Skeletal muscle satellite cell (primary cell): ENCODE measurements around the gene TTF2.

Experiments used
- H3K27me3 ChIP-seq: 2 replicates; pipeline ENCODE4 v1.7.0; 2013; ENCODE audit warnings: low read length; ENCODE audit not compliant: control insufficient read depth, insufficient read depth
- H3K36me3 ChIP-seq: 2 replicates; pipeline ENCODE4 v1.7.0; 2013; ENCODE audit warnings: mild to moderate bottlenecking, control low read depth, low read length; ENCODE audit not compliant: insufficient read depth
- H3K4me1 ChIP-seq: 2 replicates; pipeline ENCODE4 v1.7.0; 2013; ENCODE audit warnings: low read length; ENCODE audit not compliant: control insufficient read depth, insufficient read depth
- H3K4me2 ChIP-seq: 2 replicates; pipeline ENCODE4 v1.7.0; 2013; ENCODE audit warnings: mild to moderate bottlenecking, low read length
- H3K4me3 ChIP-seq: 2 replicates; pipeline ENCODE4 v1.7.0; 2013; ENCODE audit warnings: low read length
- H3K9ac ChIP-seq: 2 replicates; pipeline ENCODE4 v1.7.0; 2013; ENCODE audit warnings: mild to moderate bottlenecking, low read depth, low read length, moderate library complexity
- H3K9me3 ChIP-seq: replicated peaks from 2 replicates; pipeline ENCODE4 v1.7.0; 2013; ENCODE audit warnings: mild to moderate bottlenecking, control low read depth, low read length

The TTF2 gene

DNA sequence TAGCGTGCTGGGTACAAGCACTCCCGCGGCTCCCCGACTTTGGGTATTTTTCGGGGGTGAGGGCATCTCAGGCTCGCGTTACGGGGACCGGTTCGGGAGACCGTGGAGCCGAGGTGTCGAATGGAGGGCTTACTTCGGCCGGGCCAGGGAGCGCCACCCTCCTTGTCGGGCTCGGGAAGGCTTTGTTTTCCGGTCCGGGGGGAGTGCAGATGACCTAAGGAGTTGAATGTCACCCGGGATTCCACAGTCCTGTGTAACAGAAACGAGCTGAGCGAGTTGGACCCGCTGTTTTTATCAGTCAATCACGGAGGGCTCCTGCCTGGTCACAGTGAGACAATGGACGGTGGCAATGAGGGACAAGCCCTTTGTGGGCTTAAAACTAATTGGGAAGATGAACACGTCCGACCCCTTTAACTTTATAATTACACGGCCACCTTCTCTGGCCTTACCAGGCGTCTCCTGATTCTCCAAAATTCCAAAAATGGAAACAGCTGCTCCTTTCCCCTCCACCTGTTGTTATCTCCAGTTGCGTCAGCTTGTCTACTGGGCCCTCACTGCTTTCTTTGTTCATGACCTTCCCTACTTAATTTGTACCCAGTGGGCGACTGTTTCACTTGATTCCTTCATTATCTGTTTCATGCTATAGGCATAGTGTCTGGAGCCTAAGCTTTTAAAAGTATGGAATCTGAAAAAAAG is 62.4 kb downstream of the TTF2 start:
- Histone ChIP-seq H3K4me2 (peak overlapping the region; percentile 84), H3K9ac (peak overlapping the region; percentile 90), H3K9me3 (no peaks in the 10 kb centered on the region), H3K36me3 (no peaks in the 10 kb centered on the region), H3K27me3 (peaks cover 19% of the 10 kb centered on the region), H3K4me1 (peaks cover 14% of the 10 kb centered on the region), H3K4me3 (peak overlapping the region; percentile 89)

DNA sequence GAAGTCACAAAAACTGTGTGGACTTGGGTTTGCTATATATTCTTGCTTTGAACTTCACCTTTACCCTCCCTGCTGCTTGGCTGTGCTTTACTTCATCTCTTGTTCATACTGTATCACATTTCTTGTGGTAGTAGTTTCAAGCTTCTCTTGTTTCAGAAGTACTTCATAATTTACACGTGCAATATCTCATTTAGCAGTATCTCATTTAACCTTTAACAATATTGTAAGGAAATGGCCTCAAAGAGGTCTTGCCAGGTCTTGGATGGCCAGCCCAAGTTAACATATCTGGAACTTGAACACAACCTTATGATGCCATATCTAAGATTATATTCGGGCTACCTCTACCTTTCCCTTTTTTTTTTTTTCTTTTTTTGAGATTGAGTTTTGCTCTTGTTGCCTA is 63.1 kb downstream of the TTF2 start:
- peaks cover 19% of the 10 kb centered on the region for H3K27me3 ChIP-seq
- no peak overlapping the region for H3K4me3 ChIP-seq
- H3K9me3 ChIP-seq: no peaks in the 10 kb centered on the region
- peaks cover 14% of the 10 kb centered on the region for H3K4me1 ChIP-seq
- H3K4me2 ChIP-seq: no peak overlapping the region
- H3K36me3 ChIP-seq: no peaks in the 10 kb centered on the region
- H3K9ac ChIP-seq: no peak overlapping the region

DNA sequence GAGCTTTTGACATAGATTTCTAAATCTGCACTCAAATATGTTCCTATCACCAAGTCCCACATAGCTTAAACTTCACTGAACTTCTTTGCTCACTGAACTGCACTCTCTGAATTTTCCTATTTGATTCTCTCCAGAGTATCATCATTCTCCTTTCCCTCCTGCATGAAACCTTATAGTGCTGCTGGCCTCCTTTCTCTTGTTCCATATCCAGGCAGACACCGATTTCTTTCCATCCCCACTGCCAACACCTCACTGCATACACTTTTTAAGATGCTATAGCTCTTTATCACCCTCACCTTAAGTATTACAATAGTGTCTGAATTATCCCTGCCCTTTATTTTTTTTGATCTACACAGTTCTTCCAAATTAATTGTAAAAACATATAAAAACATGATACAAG is 64.5 kb downstream of the TTF2 start:
- peaks cover 16% of the 10 kb centered on the region for H3K4me1 ChIP-seq
- H3K9me3 ChIP-seq: no peaks in the 10 kb centered on the region
- H3K36me3 ChIP-seq: no peaks in the 10 kb centered on the region
- no peak overlapping the region for H3K4me3 ChIP-seq
- H3K4me2 ChIP-seq: no peak overlapping the region
- no peak overlapping the region for H3K9ac ChIP-seq
- peaks cover 19% of the 10 kb centered on the region for H3K27me3 ChIP-seq

DNA sequence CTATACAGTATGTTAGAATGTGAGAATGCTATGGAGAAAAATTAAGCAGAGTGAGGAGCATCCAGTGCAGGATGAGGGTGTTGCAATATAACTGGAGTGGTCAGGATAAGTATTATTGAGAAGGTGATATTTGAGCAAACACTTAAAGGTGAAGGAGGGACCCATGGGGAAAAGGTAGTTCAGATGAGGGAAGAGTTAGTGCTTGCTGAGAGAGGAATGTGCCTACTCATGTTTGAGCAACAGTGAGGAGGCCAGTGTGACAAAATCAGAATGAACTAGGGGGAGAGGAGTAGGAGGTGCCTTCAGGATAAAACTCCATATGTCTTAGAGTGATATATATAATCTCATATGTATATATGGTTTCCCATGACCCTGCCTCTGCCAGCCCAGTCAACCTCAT is 67.7 kb downstream of the TTF2 start:
- Histone ChIP-seq H3K4me3 (no peak overlapping the region), H3K9ac (no peak overlapping the region), H3K27me3 (peaks cover 19% of the 10 kb centered on the region), H3K9me3 (no peaks in the 10 kb centered on the region), H3K4me2 (no peak overlapping the region), H3K36me3 (no peaks in the 10 kb centered on the region), H3K4me1 (peaks cover 3% of the 10 kb centered on the region)

DNA sequence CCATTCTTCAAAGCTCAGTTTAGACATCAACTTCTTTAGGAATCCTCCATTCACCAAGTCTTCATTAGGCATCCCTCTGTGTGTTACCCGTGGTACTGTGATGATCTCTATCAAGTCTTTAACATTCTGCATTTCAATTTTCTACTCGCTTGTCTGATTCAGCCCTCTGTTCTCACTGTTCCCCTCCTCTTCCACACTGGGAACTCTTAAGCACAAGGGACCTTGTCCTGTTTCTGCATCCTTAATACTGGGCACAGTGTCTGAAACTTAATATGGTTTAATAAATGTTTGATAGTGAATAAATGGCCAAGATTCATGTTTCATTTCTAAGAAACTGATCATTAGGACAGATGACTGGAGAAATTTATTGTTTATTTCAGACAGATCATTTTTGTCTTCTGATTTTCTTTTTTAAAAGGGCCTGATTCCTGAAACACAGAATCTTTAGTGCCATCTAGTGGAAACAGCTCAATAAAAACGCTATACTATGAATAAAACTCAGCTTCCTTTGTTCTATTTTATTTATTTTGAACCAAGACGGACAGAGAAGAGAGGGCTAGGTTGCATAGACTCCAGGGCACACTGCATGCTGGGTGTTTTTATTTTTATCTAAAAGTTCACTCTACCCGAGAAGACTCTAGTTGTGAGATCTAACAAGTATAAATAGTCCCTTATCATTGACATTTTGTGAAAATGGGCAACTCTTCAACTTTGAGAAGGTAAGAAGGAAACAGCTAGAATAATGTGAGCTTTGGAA is 68.4 kb downstream of the TTF2 start:
- peaks cover 3% of the 10 kb centered on the region for H3K4me1 ChIP-seq
- peaks cover 19% of the 10 kb centered on the region for H3K27me3 ChIP-seq
- no peaks in the 10 kb centered on the region for H3K9me3 ChIP-seq
- H3K4me2 ChIP-seq: peak overlapping the region; percentile 21
- peak overlapping the region; percentile 30 for H3K9ac ChIP-seq
- no peaks in the 10 kb centered on the region for H3K36me3 ChIP-seq
- H3K4me3 ChIP-seq: no peak overlapping the region

DNA sequence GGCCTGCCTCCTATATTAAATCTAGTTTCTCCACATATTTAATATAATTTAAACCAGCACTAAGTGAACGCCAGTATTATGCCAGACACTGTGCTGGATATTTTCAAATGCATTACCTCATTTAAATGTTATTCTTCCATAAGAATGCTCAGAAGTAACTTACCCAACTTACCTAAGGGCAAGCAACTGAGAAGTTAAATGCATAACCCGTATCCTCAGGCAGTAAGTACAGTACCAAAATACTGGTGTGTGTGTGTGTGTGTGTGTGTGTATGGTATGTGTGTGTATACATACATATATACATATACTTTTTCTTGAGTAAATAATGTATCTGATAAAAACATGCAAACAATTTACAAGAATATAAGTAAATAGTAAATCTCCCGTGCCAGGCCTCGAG is 70.4 kb downstream of the TTF2 start:
- H3K4me2 ChIP-seq: no peak overlapping the region
- no peaks in the 10 kb centered on the region for H3K9me3 ChIP-seq
- H3K4me1 ChIP-seq: peaks cover 3% of the 10 kb centered on the region
- no peaks in the 10 kb centered on the region for H3K36me3 ChIP-seq
- no peak overlapping the region for H3K4me3 ChIP-seq
- H3K9ac ChIP-seq: no peak overlapping the region
- peaks cover 11% of the 10 kb centered on the region for H3K27me3 ChIP-seq

DNA sequence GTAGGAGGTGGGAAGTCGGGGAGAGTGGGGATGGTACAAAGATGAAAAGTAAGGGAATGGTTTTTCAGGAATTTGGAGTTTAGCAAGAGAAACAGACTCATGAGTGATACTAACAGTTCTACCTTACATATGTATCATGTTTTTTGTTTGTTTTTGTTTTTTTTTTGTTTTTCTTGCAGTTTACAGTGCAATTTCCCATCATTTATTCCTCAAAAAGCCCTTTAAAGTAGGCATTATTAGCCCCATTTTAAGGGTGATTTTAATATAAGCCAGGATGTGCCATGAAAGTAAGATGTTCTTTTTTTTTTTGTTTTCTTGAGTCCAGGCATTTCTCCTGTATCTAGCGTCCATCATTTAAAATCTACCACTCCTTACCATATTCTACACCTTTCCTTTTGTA is 75.2 kb downstream of the TTF2 start:
- Histone ChIP-seq H3K4me3 (no peak overlapping the region), H3K9ac (no peak overlapping the region), H3K9me3 (no peaks in the 10 kb centered on the region), H3K4me2 (no peak overlapping the region), H3K4me1 (no peaks in the 10 kb centered on the region), H3K36me3 (no peaks in the 10 kb centered on the region), H3K27me3 (no peaks in the 10 kb centered on the region)

DNA sequence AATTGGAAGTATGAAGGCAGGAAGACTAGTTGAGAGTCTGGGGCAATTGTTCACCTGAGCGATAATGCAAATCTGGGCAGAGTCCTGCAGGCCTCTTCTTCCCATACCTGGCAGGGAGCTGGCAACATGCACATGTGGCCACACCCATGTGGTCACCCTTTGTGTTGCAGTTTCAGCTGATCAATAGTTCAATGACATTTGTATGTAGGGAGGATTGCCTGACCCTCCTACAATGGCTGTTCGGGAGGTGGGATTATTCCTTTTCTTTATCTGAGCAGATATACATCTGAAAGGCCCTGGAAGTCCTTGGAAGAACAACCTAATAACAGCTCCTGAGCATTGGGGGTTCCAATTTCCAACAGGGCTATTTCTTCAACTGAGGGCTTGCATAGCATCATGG is 76.6 kb downstream of the TTF2 start:
- no peak overlapping the region for H3K4me3 ChIP-seq
- H3K27me3 ChIP-seq: no peaks in the 10 kb centered on the region
- H3K4me2 ChIP-seq: no peak overlapping the region
- no peaks in the 10 kb centered on the region for H3K9me3 ChIP-seq
- no peaks in the 10 kb centered on the region for H3K4me1 ChIP-seq
- H3K9ac ChIP-seq: no peak overlapping the region
- no peaks in the 10 kb centered on the region for H3K36me3 ChIP-seq

DNA sequence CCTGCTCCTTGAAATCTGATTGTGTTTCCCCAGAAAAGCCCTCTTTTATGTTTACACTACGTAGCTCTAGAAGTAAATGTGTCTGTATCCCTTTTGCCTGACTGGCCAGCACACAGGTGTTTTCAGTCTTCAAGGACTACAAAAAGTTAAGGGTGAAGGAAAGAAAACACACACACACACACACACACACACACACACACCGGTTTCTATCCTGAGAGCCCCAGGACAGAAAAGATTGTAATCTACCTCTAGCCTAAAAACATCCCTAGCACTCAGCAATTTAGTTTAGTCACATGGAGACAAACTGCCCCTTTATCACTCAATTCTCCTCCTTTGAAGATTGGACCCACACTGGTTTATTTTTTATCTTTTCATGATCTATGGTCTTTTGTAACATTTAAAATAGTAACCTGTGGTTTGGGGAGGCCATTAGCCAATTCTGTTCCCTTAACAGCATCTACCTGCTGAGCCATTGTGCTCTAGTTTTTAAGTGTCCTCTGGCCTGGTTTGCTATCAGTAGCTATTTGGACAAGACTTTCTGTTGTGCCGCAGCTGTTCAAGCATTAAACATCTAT is 77.2 kb downstream of the TTF2 start:
- Histone ChIP-seq H3K4me2 (no peak overlapping the region), H3K27me3 (no peaks in the 10 kb centered on the region), H3K4me3 (no peak overlapping the region), H3K9ac (no peak overlapping the region), H3K36me3 (no peaks in the 10 kb centered on the region), H3K4me1 (no peaks in the 10 kb centered on the region), H3K9me3 (no peaks in the 10 kb centered on the region)

DNA sequence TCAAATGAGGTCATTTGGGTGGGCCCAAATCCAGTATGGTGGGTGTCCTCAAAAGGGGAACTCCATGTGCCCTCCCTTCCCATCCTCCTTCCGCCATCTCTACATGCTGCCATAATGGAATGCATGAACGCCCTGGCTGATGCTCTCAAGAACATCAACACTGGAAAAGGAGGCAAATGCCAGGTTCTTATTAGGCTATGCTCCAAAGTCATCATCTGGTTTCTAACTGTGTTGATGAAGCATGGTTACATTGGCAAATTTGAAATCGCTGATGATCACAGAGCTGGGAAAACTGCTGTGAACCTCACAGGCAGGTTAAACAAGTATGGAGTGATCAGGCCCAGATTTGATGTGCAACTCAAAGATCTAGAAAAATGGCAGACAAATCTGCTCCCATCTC is 78.0 kb downstream of the TTF2 start:
- H3K4me3 ChIP-seq: no peak overlapping the region
- H3K4me1 ChIP-seq: no peaks in the 10 kb centered on the region
- H3K36me3 ChIP-seq: no peaks in the 10 kb centered on the region
- no peak overlapping the region for H3K4me2 ChIP-seq
- H3K27me3 ChIP-seq: no peaks in the 10 kb centered on the region
- H3K9me3 ChIP-seq: no peaks in the 10 kb centered on the region
- H3K9ac ChIP-seq: no peak overlapping the region

DNA sequence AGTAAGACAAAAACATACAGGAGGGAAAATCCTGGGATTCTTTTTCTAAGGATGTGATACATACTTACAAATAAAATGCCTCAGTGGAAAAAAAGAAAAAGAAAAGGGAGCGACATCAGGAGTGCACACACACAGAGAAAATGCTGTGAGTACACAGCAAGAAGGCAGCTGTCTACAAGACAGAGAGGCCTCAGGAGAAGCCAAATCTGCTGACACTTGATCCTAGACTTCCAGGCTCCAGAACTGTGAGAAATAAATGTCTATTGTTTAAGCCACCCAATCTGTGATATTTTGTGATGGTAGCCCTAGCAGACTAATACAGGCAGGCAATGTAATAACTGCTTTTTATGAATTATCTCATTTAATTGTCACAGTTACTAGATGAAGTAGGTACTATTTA is 78.4 kb downstream of the TTF2 start:
- no peaks in the 10 kb centered on the region for H3K9me3 ChIP-seq
- H3K4me1 ChIP-seq: no peaks in the 10 kb centered on the region
- H3K4me3 ChIP-seq: no peak overlapping the region
- H3K4me2 ChIP-seq: no peak overlapping the region
- no peak overlapping the region for H3K9ac ChIP-seq
- H3K36me3 ChIP-seq: no peaks in the 10 kb centered on the region
- H3K27me3 ChIP-seq: no peaks in the 10 kb centered on the region

DNA sequence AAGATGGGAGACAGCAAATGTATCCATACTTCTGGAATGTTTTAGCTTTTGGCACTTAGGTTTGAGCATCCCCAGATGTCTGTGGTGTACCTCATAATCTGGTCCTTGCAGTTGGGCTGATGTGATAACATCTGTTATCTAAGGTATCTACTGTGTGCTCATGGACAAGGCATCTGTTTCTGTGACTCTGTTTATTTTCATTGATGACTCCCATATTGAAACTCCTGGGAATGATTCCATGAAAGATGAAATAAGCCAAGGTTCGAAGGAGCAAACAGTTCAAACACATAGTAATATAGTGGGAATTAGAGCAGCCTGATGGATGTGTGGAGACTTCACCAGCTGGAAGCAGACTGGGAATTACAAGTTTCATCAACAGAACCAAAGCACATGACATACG is 82.1 kb downstream of the TTF2 start:
- Histone ChIP-seq H3K27me3 (no peaks in the 10 kb centered on the region), H3K9me3 (no peaks in the 10 kb centered on the region), H3K4me1 (peaks cover 10% of the 10 kb centered on the region), H3K4me3 (no peak overlapping the region), H3K4me2 (no peak overlapping the region), H3K36me3 (no peaks in the 10 kb centered on the region), H3K9ac (no peak overlapping the region)
